GM19043 (cell line): ENCODE data around the gene PTPN11.

ENCODE experiments used
- ATAC-seq: cut with Tn5 transposase; IDR thresholded peaks from one replicate; pipeline ENCODE4 v1.9.1; 2021; ENCODE audit warnings: low read depth; ENCODE audit not compliant: unreplicated experiment

The PTPN11 gene

GRCh38 chr12:112535637-112536366 lies 117.1 kb downstream of the PTPN11 start:
- ATAC-seq = no peak

GRCh38 chr12:112536367-112536730 lies 117.6 kb downstream of the PTPN11 start:
- ATAC-seq = no peak

GRCh38 chr12:112537710-112538396 lies 119.1 kb downstream of the PTPN11 start:
- ATAC-seq = no peak

- ATAC-seq = no peak
Observed at GRCh38 chr12:112538740-112539139, 120.0 kb downstream of the PTPN11 start.

GRCh38 chr12:112539221-112539620 lies 120.5 kb downstream of the PTPN11 start:
- ATAC-seq = no peak

GRCh38 chr12:112540021-112540420 lies 121.3 kb downstream of the PTPN11 start:
- ATAC-seq = no peak

- no peak for ATAC-seq
Observed at GRCh38 chr12:112543751-112544150, 125.0 kb downstream of the PTPN11 start.

GRCh38 chr12:112546339-112546738 lies 127.6 kb downstream of the PTPN11 start:
- ATAC-seq = no peak

- ATAC-seq = no peak
Observed at GRCh38 chr12:112546996-112547395, 128.2 kb downstream of the PTPN11 start.

- ATAC-seq = no peak
Observed at GRCh38 chr12:112549031-112549430, 130.3 kb downstream of the PTPN11 start.

- ATAC-seq = no peak
Observed at GRCh38 chr12:112551681-112552080, 132.9 kb downstream of the PTPN11 start.

- ATAC-seq = no peak
Observed at GRCh38 chr12:112555621-112556233, 137.0 kb downstream of the PTPN11 start.

GRCh38 chr12:112557951-112558630 lies 139.3 kb downstream of the PTPN11 start:
- ATAC-seq = no peak
